ENCODE measurements around the gene TACC3. TPM values are rescaled to one million over a fixed set of nuclear protein-coding genes. Genes with fewer than 3 reads are reported as not detected.
A peak's percentile ranks its signal among the peaks of the same experiment; 100 is the strongest.

Gene TACC3
- total RNA-seq, 1 donor = 4.0 TPM

- no peaks in the 10 kb centered on the region for H3K9me3 ChIP-seq (ENCODE audit: low read depth, low read length)
- no peaks in the 10 kb centered on the region for H3K36me3 ChIP-seq (ENCODE audit: insufficient read depth, low read length)
- no peaks in the 10 kb centered on the region for H3K27me3 ChIP-seq (ENCODE audit: insufficient read depth, low read length)
- TF ChIP-seq, protein P1, sequence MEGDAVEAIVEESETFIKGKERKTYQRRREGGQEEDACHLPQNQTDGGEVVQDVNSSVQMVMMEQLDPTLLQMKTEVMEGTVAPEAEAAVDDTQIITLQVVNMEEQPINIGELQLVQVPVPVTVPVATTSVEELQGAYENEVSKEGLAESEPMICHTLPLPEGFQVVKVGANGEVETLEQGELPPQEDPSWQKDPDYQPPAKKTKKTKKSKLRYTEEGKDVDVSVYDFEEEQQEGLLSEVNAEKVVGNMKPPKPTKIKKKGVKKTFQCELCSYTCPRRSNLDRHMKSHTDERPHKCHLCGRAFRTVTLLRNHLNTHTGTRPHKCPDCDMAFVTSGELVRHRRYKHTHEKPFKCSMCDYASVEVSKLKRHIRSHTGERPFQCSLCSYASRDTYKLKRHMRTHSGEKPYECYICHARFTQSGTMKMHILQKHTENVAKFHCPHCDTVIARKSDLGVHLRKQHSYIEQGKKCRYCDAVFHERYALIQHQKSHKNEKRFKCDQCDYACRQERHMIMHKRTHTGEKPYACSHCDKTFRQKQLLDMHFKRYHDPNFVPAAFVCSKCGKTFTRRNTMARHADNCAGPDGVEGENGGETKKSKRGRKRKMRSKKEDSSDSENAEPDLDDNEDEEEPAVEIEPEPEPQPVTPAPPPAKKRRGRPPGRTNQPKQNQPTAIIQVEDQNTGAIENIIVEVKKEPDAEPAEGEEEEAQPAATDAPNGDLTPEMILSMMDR (IDR thresholded peaks at IDR 0.05; ENCODE audit: extremely low read depth, low read depth, low read length) = no peak
- H2AFZ ChIP-seq (ENCODE audit: low read length) = no peak overlapping the region
- no peaks in the 10 kb centered on the region for H3K79me2 ChIP-seq (ENCODE audit: insufficient read depth, low read length)
- no peaks in the 10 kb centered on the region for H3K4me1 ChIP-seq (ENCODE audit: insufficient read depth, low read length)
- peak; percentile 84 for DNase-seq (ENCODE audit: insufficient read length, low spot score, missing footprints)
- H3K27ac ChIP-seq (ENCODE audit: low read depth, low read length) = no peak overlapping the region
- no peak overlapping the region for H3K4me3 ChIP-seq (ENCODE audit: insufficient read depth, low read length)
- no peaks in the 10 kb centered on the region for H4K20me1 ChIP-seq (ENCODE audit: insufficient read depth, low read length)
- H3K4me2 ChIP-seq (ENCODE audit: insufficient read depth, low read length) = no peak overlapping the region
Observed at GRCh38 chr4:1779588-1780382, 58.5 kb downstream of the TACC3 start.

- H3K4me2 ChIP-seq (ENCODE audit: insufficient read depth, low read length) = no peak overlapping the region
- no peaks in the 10 kb centered on the region for H3K4me1 ChIP-seq (ENCODE audit: insufficient read depth, low read length)
- no peaks in the 10 kb centered on the region for H3K27me3 ChIP-seq (ENCODE audit: insufficient read depth, low read length)
- DNase-seq (ENCODE audit: insufficient read length, low spot score, missing footprints) = no peak
- H3K4me3 ChIP-seq (ENCODE audit: insufficient read depth, low read length) = no peak overlapping the region
- H3K79me2 ChIP-seq (ENCODE audit: insufficient read depth, low read length) = no peaks in the 10 kb centered on the region
- H2AFZ ChIP-seq (ENCODE audit: low read length) = no peak overlapping the region
- no peaks in the 10 kb centered on the region for H3K36me3 ChIP-seq (ENCODE audit: insufficient read depth, low read length)
- no peaks in the 10 kb centered on the region for H4K20me1 ChIP-seq (ENCODE audit: insufficient read depth, low read length)
- TF ChIP-seq, protein P1 (IDR thresholded peaks at IDR 0.05; ENCODE audit: extremely low read depth, low read depth, low read length) = no peak
- no peaks in the 10 kb centered on the region for H3K9me3 ChIP-seq (ENCODE audit: low read depth, low read length)
- no peak overlapping the region for H3K27ac ChIP-seq (ENCODE audit: low read depth, low read length)
Observed at GRCh38 chr4:1780435-1780834, 59.1 kb downstream of the TACC3 start.

GRCh38 chr4:1783015-1783414 is 61.7 kb downstream of the TACC3 start:
- Histone ChIP-seq H3K4me2 (ENCODE audit: insufficient read depth, low read length) (no peak overlapping the region), H4K20me1 (ENCODE audit: insufficient read depth, low read length) (no peaks in the 10 kb centered on the region), H3K4me1 (ENCODE audit: insufficient read depth, low read length) (no peaks in the 10 kb centered on the region), H2AFZ (ENCODE audit: low read length) (no peak overlapping the region), H3K27ac (ENCODE audit: low read depth, low read length) (no peak overlapping the region), H3K36me3 (ENCODE audit: insufficient read depth, low read length) (no peaks in the 10 kb centered on the region), H3K27me3 (ENCODE audit: insufficient read depth, low read length) (no peaks in the 10 kb centered on the region), H3K79me2 (ENCODE audit: insufficient read depth, low read length) (no peaks in the 10 kb centered on the region), H3K9me3 (ENCODE audit: low read depth, low read length) (no peaks in the 10 kb centered on the region), H3K4me3 (ENCODE audit: insufficient read depth, low read length) (no peak overlapping the region)
- TF ChIP-seq, protein P1 (IDR thresholded peaks at IDR 0.05; ENCODE audit: extremely low read depth, low read depth, low read length) = no peak
- no peak for DNase-seq (ENCODE audit: insufficient read length, low spot score, missing footprints)

- no peaks in the 10 kb centered on the region for H4K20me1 ChIP-seq (ENCODE audit: insufficient read depth, low read length)
- H3K36me3 ChIP-seq (ENCODE audit: insufficient read depth, low read length) = no peaks in the 10 kb centered on the region
- H3K9me3 ChIP-seq (ENCODE audit: low read depth, low read length) = no peaks in the 10 kb centered on the region
- no peak overlapping the region for H3K27ac ChIP-seq (ENCODE audit: low read depth, low read length)
- H2AFZ ChIP-seq (ENCODE audit: low read length) = no peak overlapping the region
- no peak overlapping the region for H3K4me2 ChIP-seq (ENCODE audit: insufficient read depth, low read length)
- H3K4me3 ChIP-seq (ENCODE audit: insufficient read depth, low read length) = no peak overlapping the region
- no peak for DNase-seq (ENCODE audit: insufficient read length, low spot score, missing footprints)
- TF ChIP-seq, protein P1 (IDR thresholded peaks at IDR 0.05; ENCODE audit: extremely low read depth, low read depth, low read length) = no peak
- H3K79me2 ChIP-seq (ENCODE audit: insufficient read depth, low read length) = no peaks in the 10 kb centered on the region
- H3K4me1 ChIP-seq (ENCODE audit: insufficient read depth, low read length) = no peaks in the 10 kb centered on the region
- no peaks in the 10 kb centered on the region for H3K27me3 ChIP-seq (ENCODE audit: insufficient read depth, low read length)
Observed at GRCh38 chr4:1783970-1784369, 62.6 kb downstream of the TACC3 start.
